K562 (cell line): ENCODE data around the gene PPP1R12C. TPM values are rescaled to one million over a fixed set of nuclear protein-coding genes. Genes with fewer than 3 reads are reported as not detected.

ENCODE experiments used
- ATAC-seq: fragments of 200-7000 bp; cut with Tn5 transposase; 3 replicates; pipeline ENCODE4 v1.9.1; 2020; ENCODE audit warnings: moderate library complexity
- BruUV-seq: library from RNA; stranded (reverse); fragments of 400-500 nt; replicated peaks from 2 replicates; lab custom pipeline; 2021; lab: Mats Ljungman, UMichigan
- CTCF ChIA-PET: fragments of 300-600 bp; formaldehyde crosslinking; extraction: SDS; loops from one replicate; lab custom pipeline; 2021; ENCODE audit warnings: low intra/inter-chr PET ratio; lab: Yijun Ruan, JAX
- POLR2A ChIA-PET: fragments of 300-600, 350-650 bp; sonication (Branson Sonifier 250); formaldehyde crosslinking; extraction: SDS; loops from one replicate; lab custom pipeline; 2021; ENCODE audit warnings: antibody characterized with exemption, inconsistent platforms; lab: Yijun Ruan, JAX
- DNase-seq, 4 experiments: peaks; one replicate each; pipeline versions ENCODE4 v3.0.0 to v3.0.0-alpha.2; 2011 to 2018; ENCODE audit warnings: low spot score in 3 of 4, mixed read lengths in 3 of 4; ENCODE audit errors: extremely low read depth in 1 of 4
- FAIRE-seq: peaks from 2 replicates; lab custom pipeline; 2011; peaks lifted over from hg19 to GRCh38; lab: Jason Lieb, UNC
- H2AFZ ChIP-seq: 2 replicates; pipeline ENCODE4 v1.6.0; 2011; ENCODE audit warnings: low read depth, low read length, control low read depth, inconsistent platforms
- H3K27ac ChIP-seq: fragments of 200-600 bp; 3 replicates; pipeline ENCODE4 v1.8.0; 2011; ENCODE audit warnings: low read depth, mild to moderate bottlenecking, control low read depth, inconsistent platforms, low read length, moderate library complexity, mixed read lengths; ENCODE audit errors: extremely low read depth
- H3K27me3 ChIP-seq, 2 experiments: fragments of 300-600 bp in 1 of 2; 2 replicates in 1 of 2; 3 replicates in 1 of 2; pipeline versions ENCODE4 v1.6.0 to v1.8.0; 2011; ENCODE audit warnings: inconsistent platforms in 2 of 2, low read length in 2 of 2, mild to moderate bottlenecking in 1 of 2, mixed read lengths in 1 of 2, moderate library complexity in 1 of 2; ENCODE audit not compliant: control insufficient read depth in 2 of 2, insufficient read depth in 2 of 2
- H3K36me3 ChIP-seq: fragments of 300-600 bp; 3 replicates; pipeline ENCODE4 v1.8.0; 2011; ENCODE audit warnings: mild to moderate bottlenecking, low read length, inconsistent platforms; ENCODE audit not compliant: control insufficient read depth, insufficient read depth
- H3K4me1 ChIP-seq, 2 experiments: fragments of 200-600 bp in 1 of 2; replicated peaks in 1 of 2; 2 replicates in 1 of 2; 3 replicates in 1 of 2; pipeline versions ENCODE4 v1.5.1 to v1.8.0; 2011; ENCODE audit warnings: inconsistent platforms in 2 of 2, low read length in 2 of 2, mild to moderate bottlenecking in 1 of 2, mixed read lengths in 1 of 2, moderate library complexity in 1 of 2; ENCODE audit not compliant: control insufficient read depth in 2 of 2, insufficient read depth in 2 of 2
- H3K4me2 ChIP-seq: 2 replicates; pipeline ENCODE4 v1.6.1; 2011; ENCODE audit warnings: low read length, control low read depth, inconsistent platforms, mixed read lengths; ENCODE audit not compliant: insufficient read depth
- H3K4me3 ChIP-seq: fragments of 200-600 bp; sonication (generic), shearing (Covaris generic); 2 replicates; pipeline ENCODE4 v1.5.1; 2016; ENCODE audit warnings: control low read depth, inconsistent platforms
- H3K79me2 ChIP-seq: fragments of 200-600 bp; 3 replicates; pipeline ENCODE4 v1.8.0; 2011; ENCODE audit warnings: low read length, inconsistent platforms; ENCODE audit not compliant: control insufficient read depth, insufficient read depth
- H3K9ac ChIP-seq, 2 experiments: 2 replicates each; pipeline versions ENCODE4 v1.6.0 to v1.6.1; 2011; ENCODE audit warnings: low read depth in 2 of 2, low read length in 2 of 2, control low read depth in 1 of 2, inconsistent platforms in 1 of 2, mild to moderate bottlenecking in 1 of 2, mixed read lengths in 1 of 2; ENCODE audit not compliant: insufficient read depth in 1 of 2
- H3K9me1 ChIP-seq: one replicate; pipeline ENCODE4 v1.6.0; 2011; ENCODE audit warnings: inconsistent platforms, mild to moderate bottlenecking, low read length, moderate library complexity; ENCODE audit not compliant: control insufficient read depth, insufficient read depth
- H3K9me3 ChIP-seq: replicated peaks from 2 replicates; pipeline ENCODE4 v1.5.1; 2011; ENCODE audit warnings: low read depth, low read length, inconsistent platforms; ENCODE audit not compliant: control insufficient read depth, insufficient read depth
- H4K20me1 ChIP-seq: replicated peaks from 2 replicates; pipeline ENCODE4 v1.6.1; 2011; ENCODE audit warnings: low read length, inconsistent platforms, mixed read lengths; ENCODE audit not compliant: control insufficient read depth, insufficient read depth
- ATF1 ChIP-seq, 2 experiments: fragments of 450-650 bp in 1 of 2; IDR thresholded peaks; 2 replicates each; pipeline ENCODE4 v1.6.1; 2016; ENCODE audit warnings: missing compliant biosample characterization in 1 of 2, missing genetic modification characterization in 1 of 2
- ELK3 ChIP-seq: fragments of 450-650 bp; formaldehyde crosslinking; IDR thresholded peaks from 2 replicates; pipeline ENCODE4 v1.4.0; 2020; ENCODE audit warnings: mild to moderate bottlenecking
- WGBS: fragments of 100-300 bp; shearing (Covaris generic); methylation state at CpG from one replicate; pipeline ENCODE4 v1.1.6; 2016; ENCODE audit warnings: low coverage, mixed read lengths; ENCODE audit not compliant: insufficient coverage; ENCODE audit errors: missing lambda C conversion rate; 5-methylcytosine and 5-hydroxymethylcytosine counted together
- in situ Hi-C: fragments of 300-500 bp; cut with MboI; formaldehyde crosslinking; loops from 4 replicates; pipeline ENCODE4 v1.15.0; 2018; ENCODE audit warnings: inconsistent platforms, mixed read lengths
- intact Hi-C: fragments of 100-400 bp; cut with micrococcal nuclease; formaldehyde crosslinking; loops from 2 replicates; pipeline ENCODE4 v1.14.2; 2022
- polyA plus RNA-seq, 8 experiments: library from polyadenylated mRNA; depleted of rRNA in 4 of 8; stranded (reverse) in 5 of 8; unstranded in 3 of 8; fragments of >200 nt; fragmentation: Nextera tagmentation in 2 of 8; fragmentation: Illumina TruSeq in 1 of 8; extraction: Ambion mirVana in 2 of 8; extraction: Trizol in 1 of 8; gene quantifications; 2 replicates each; pipeline versions ENCODE4 v1.2.1 to v1.2.3, GENCODE V29; 2011 to 2014; ENCODE audit warnings: inconsistent platforms in 1 of 8, missing spikeins in 1 of 8
- total RNA-seq, 7 experiments: library from RNA; depleted of rRNA in 6 of 7; stranded (reverse); fragments of >200 nt in 6 of 7; fragmentation: Illumina TruSeq in 2 of 7; extraction: Trizol in 2 of 7; gene quantifications; 2 replicates each; pipeline versions ENCODE4 v1.2.1 to v1.2.3, GENCODE V29; 2011 to 2021; ENCODE audit warnings: low replicate concordance in 1 of 7

Gene PPP1R12C
- total and polyA plus RNA-seq, 9 of the 15 experiments (the other 6 are each of a cell fraction or from before 2014, with no cell fraction given): 1.8 to 136 (median 33.7) TPM

DNA sequence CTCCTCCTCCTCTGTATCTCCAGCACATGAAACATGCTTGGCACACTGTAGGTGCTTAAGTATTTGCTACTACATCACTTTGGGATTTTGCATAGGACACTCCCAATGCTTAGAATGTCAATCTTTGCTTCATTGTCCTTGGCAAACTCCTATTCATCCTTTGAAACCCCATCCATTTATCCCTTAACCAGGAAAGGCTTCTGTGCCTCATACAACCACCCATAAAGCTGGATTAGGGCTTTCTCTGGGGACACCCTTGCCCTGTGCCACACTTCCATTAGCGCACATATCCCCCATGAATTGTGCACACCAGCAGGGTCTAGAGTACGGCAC is 47.6 kb downstream of the PPP1R12C start:
- POLR2A ChIA-PET: interaction anchor here (1.0 to 5.9 kb wide), 2 partner anchors 11 to 24 kb away, joined by 3 to 32 read pairs; no protein-coding TSS in a partner anchor
- H2AFZ ChIP-seq: 0 out of 2 replicates have a peak overlapping the region, but pooled peaks have one; percentile 88
- H3K79me2 ChIP-seq: no peaks in the 10 kb centered on the region
- peaks cover 19 to 21% of the 10 kb centered on the region in 2 experiments for H3K4me1 ChIP-seq
- in situ Hi-C loops: no loop called here
- intact Hi-C loops: no loop called here
- H4K20me1 ChIP-seq: no peaks in the 10 kb centered on the region
- no peaks in the 10 kb centered on the region for H3K9me3 ChIP-seq
- H3K27ac ChIP-seq: no peak overlapping the region
- peaks cover 8% of the 10 kb centered on the region in 2 experiments; a peak in 4 of 5 replicates for H3K27me3 ChIP-seq
- CTCF ChIA-PET: no interaction called here
- H3K36me3 ChIP-seq: no peaks in the 10 kb centered on the region
- FAIRE-seq (no peak), DNase-seq (no peak), ATAC-seq (no peak)
- H3K4me3 ChIP-seq: no peak overlapping the region
- no peaks in the 10 kb centered on the region for H3K9me1 ChIP-seq
- peak overlapping the region; percentile 86 for H3K4me2 ChIP-seq
- no TSS peak for BruUV-seq
- WGBS: 65% methylated on average over 2 of the region's 2 CpGs
- no peak overlapping the region for H3K9ac ChIP-seq
- TF ChIP-seq ELK3 (CRISPR knock-in tag): no peak
- TF ChIP-seq ATF1 (CRISPR knock-in tag; IDR thresholded peaks at IDR 0.05): no peak
- 0 out of 2 replicates have a peak, but pooled peaks have one; percentile 3 for TF ChIP-seq ATF1 (tag; IDR thresholded peaks at IDR 0.05)
